ENCODE measurements around the gene EML5. TPM values are rescaled to one million over a fixed set of nuclear protein-coding genes. Genes with fewer than 3 reads are reported as not detected.

EML5 gene
- total RNA-seq, 1 experiment from 2014 or later = 1.8 TPM

DNA sequence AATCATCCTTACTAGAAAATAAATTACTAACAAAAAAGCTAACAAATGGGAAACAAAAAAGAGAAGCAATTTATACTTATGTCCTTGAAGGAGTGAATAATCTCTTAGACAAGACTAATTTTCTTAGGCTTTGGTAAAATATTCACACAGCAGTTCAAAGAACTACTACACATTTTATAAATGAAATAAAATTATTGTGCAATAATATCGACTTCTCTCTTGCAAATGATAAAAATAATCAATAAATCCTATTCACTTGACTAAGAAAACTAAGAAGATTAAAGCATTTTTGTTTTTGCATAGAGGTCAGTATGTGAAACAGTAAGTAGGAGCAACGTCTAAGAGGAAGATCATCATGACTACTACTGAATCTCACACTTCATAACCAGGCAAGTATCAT lies 82.0 kb downstream of the EML5 start:
- no peak overlapping the region for H2AFZ ChIP-seq (ENCODE audit: low read depth, low read length, poor library complexity, severe bottlenecking)
- intact Hi-C loops (cut with micrococcal nuclease) = no loop called here
- no peak overlapping the region for H3K9ac ChIP-seq (ENCODE audit: low read length)
- no TSS peak for BruUV-seq (replicated peaks)
- no peaks in the 10 kb centered on the region for H4K20me1 ChIP-seq (ENCODE audit: insufficient read depth)
- H3K36me3 ChIP-seq (ENCODE audit: control insufficient read depth in 1 of 2, insufficient read depth in 2 of 2, low read length in 2 of 2) = no peaks in the 10 kb centered on the region
- H3K4me2 ChIP-seq (ENCODE audit: low read length) = no peak overlapping the region
- DNase-seq (ENCODE audit: low read depth, low spot score) (no peak), ATAC-seq (no peak)
- no peaks in the 10 kb centered on the region for H3K27me3 ChIP-seq (ENCODE audit: insufficient read depth, low read length)
- H3K4me1 ChIP-seq (ENCODE audit: control insufficient read depth in 1 of 2, insufficient read depth in 2 of 2, low read length in 2 of 2) = no peaks in the 10 kb centered on the region
- TF ChIP-seq ZFX (IDR thresholded peaks at IDR 0.05) (no peak), ZBTB33 (IDR thresholded peaks at IDR 0.05; ENCODE audit: extremely low read depth, insufficient replicate concordance, low read length) (no peak), EZH2phosphoT487 (IDR thresholded peaks at IDR 0.05; ENCODE audit: borderline replicate concordance) (no peak), REST (IDR thresholded peaks at IDR 0.05; ENCODE audit: low read depth) (no peak), CBX3 (IDR thresholded peaks at IDR 0.05; ENCODE audit: low read depth) (no peak), JUND (IDR thresholded peaks at IDR 0.05) (no peak), SRF (IDR thresholded peaks at IDR 0.05; ENCODE audit: low read depth) (no peak), YY1 (IDR thresholded peaks at IDR 0.05; ENCODE audit: extremely low read depth, insufficient replicate concordance, low read depth, low read length) (no peak), ZNF274 (IDR thresholded peaks at IDR 0.05; ENCODE audit: low read depth, low read length) (no peak)
- H3K9me3 ChIP-seq (ENCODE audit: control insufficient read depth in 1 of 2, insufficient read depth in 1 of 2, low read depth in 1 of 2, low read length in 2 of 2) = no peaks in the 10 kb centered on the region
- H3K27ac ChIP-seq (ENCODE audit: low read depth, low read length) = no peak overlapping the region
- ChIA-PET CTCF (no interaction called here), RAD21 (ENCODE audit: low non-redundant PET in 1 of 2, low total read pairs in 2 of 2, uncharacterized antibody in 2 of 2, unreplicated experiment in 2 of 2) (no interaction called here), POLR2A (no interaction called here)
- no peak overlapping the region for H3K4me3 ChIP-seq (replicated peaks in 1 of 2; ENCODE audit: low read depth in 1 of 2, low read length in 2 of 2)
- H3K9me2 ChIP-seq (ENCODE audit: insufficient read depth) = no peaks in the 10 kb centered on the region
- H3K79me2 ChIP-seq (ENCODE audit: insufficient read depth, low read length) = no peaks in the 10 kb centered on the region
